PC-9 (cell line): ENCODE results near the gene STEAP1B.

ENCODE experiments used
- CTCF ChIP-seq: fragments of 200-600 bp; sonication (generic); conservative IDR thresholded peaks from 2 replicates; pipeline ENCODE4 v1.6.1; 2017; ENCODE audit warnings: mixed run types, antibody characterized with exemption, mild to moderate bottlenecking, moderate library complexity
- EZH2 ChIP-seq: fragments of 200-600 bp; sonication (generic); IDR thresholded peaks from 2 replicates; pipeline ENCODE4 v1.8.0; 2017; ENCODE audit warnings: antibody characterized with exemption, low read depth

- TF ChIP-seq CTCF (no peak), EZH2 (no peak)
Measured at GRCh38 chr7:22477262-22477661, 22.7 kb downstream of the STEAP1B start.
